ENCODE results near the gene KRT83.

DNA sequence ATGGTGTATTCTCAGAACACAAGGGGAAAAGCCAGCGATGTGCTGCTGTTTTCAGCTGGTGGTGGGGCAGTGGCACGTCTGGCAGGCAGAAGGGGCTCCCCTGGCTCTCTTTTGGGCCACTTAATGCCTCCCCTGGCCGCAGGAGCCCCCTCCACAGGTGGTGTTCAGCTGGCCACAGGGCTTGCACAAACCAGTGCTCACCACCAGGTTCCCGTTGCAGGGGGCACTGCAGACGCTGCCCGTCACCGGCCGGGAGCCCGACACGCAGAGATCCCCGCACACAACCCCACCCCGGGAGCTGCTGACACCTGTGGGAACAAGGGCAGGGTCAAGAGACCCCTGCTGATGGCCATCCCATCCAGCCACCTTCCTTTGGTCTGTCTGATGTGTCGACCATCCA is 6.7 kb downstream of the KRT83 start:
- TF ChIP-seq, protein P1, sequence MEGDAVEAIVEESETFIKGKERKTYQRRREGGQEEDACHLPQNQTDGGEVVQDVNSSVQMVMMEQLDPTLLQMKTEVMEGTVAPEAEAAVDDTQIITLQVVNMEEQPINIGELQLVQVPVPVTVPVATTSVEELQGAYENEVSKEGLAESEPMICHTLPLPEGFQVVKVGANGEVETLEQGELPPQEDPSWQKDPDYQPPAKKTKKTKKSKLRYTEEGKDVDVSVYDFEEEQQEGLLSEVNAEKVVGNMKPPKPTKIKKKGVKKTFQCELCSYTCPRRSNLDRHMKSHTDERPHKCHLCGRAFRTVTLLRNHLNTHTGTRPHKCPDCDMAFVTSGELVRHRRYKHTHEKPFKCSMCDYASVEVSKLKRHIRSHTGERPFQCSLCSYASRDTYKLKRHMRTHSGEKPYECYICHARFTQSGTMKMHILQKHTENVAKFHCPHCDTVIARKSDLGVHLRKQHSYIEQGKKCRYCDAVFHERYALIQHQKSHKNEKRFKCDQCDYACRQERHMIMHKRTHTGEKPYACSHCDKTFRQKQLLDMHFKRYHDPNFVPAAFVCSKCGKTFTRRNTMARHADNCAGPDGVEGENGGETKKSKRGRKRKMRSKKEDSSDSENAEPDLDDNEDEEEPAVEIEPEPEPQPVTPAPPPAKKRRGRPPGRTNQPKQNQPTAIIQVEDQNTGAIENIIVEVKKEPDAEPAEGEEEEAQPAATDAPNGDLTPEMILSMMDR (IDR thresholded peaks at IDR 0.05), result no peak
- no peak for TF ChIP-seq POLR2A (IDR thresholded peaks at IDR 0.05)
